ENCODE measurements around the gene MDH1. TPM values are rescaled to one million over a fixed set of nuclear protein-coding genes. Genes with fewer than 3 reads are reported as not detected.

The MDH1 gene
- total RNA-seq, 2 experiments from 2014 or later = 96.3 to 97.6 TPM

- H3K27me3 ChIP-seq (ENCODE audit: control insufficient read depth in 1 of 2, insufficient read depth in 2 of 2, low read length in 2 of 2) = no peaks in the 10 kb centered on the region
- no peak overlapping the region for H3K27ac Mint-ChIP-seq
- H3K9me3 ChIP-seq (ENCODE audit: control insufficient read depth in 1 of 2, insufficient read depth in 1 of 2, low read length in 2 of 2) = no peaks in the 10 kb centered on the region
- DNase-seq = no peak
- H3K4me3 ChIP-seq (ENCODE audit: low read length) = no peak overlapping the region
- CTCF ChIA-PET = no interaction called here
- TF ChIP-seq, protein P1, sequence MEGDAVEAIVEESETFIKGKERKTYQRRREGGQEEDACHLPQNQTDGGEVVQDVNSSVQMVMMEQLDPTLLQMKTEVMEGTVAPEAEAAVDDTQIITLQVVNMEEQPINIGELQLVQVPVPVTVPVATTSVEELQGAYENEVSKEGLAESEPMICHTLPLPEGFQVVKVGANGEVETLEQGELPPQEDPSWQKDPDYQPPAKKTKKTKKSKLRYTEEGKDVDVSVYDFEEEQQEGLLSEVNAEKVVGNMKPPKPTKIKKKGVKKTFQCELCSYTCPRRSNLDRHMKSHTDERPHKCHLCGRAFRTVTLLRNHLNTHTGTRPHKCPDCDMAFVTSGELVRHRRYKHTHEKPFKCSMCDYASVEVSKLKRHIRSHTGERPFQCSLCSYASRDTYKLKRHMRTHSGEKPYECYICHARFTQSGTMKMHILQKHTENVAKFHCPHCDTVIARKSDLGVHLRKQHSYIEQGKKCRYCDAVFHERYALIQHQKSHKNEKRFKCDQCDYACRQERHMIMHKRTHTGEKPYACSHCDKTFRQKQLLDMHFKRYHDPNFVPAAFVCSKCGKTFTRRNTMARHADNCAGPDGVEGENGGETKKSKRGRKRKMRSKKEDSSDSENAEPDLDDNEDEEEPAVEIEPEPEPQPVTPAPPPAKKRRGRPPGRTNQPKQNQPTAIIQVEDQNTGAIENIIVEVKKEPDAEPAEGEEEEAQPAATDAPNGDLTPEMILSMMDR (IDR thresholded peaks at IDR 0.05) = no peak
- H3K4me1 Mint-ChIP-seq (ENCODE audit: low read depth) = no peaks in the 10 kb centered on the region
- H3K4me1 ChIP-seq (ENCODE audit: insufficient read depth, low read length) = no peaks in the 10 kb centered on the region
- H3K36me3 ChIP-seq (ENCODE audit: insufficient read depth, low read length) = no peaks in the 10 kb centered on the region
- H3K36me3 Mint-ChIP-seq (ENCODE audit: low read depth) = no peaks in the 10 kb centered on the region
- no peaks in the 10 kb centered on the region for H3K9me3 Mint-ChIP-seq
- H3K4me3 Mint-ChIP-seq = no peak overlapping the region
- POLR2A ChIA-PET = no interaction called here
- intact Hi-C loops (cut with DNase I, micrococcal nuclease) = no loop called here
- ATAC-seq (ENCODE audit: poor library complexity) = no peak
- H3K27ac ChIP-seq (ENCODE audit: low read depth in 1 of 2, low read length in 2 of 2) = no peak overlapping the region
- H3K27me3 Mint-ChIP-seq = peaks cover 10% of the 10 kb centered on the region
These were observed 24.7 kb downstream of the MDH1 start for GRCh38 chr2:63613391-63613901.

DNA sequence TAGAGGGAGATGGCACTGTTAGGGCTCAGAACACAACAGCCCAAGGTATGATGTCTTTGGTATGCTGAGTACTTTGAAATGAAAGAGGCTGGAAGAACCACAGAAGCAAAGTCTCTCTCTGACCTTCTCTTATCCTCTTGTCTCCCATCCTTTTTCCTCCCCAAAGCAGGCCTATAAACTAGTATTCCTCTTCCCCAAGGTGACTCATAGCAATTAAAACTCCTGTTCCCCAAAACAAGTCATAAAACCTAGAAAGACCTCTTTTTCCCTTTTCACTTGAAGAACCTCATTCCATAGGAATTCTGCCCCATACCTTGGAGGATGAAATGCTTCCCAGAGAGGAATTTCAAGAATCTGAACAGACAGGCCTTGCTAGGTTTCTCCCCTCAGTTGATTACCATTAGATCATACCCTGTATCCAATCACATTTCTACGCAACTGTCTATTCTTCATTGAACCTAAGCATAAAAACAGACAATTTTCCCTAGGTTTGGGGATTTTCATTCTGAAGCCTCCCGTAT, 25.7 kb downstream of the MDH1 start:
- Histone ChIP-seq H3K27me3 (ENCODE audit: control insufficient read depth in 1 of 2, insufficient read depth in 2 of 2, low read length in 2 of 2) (no peaks in the 10 kb centered on the region), H3K36me3 (ENCODE audit: insufficient read depth, low read length) (no peaks in the 10 kb centered on the region), H3K4me1 (ENCODE audit: insufficient read depth, low read length) (no peaks in the 10 kb centered on the region), H3K27ac (ENCODE audit: low read depth in 1 of 2, low read length in 2 of 2) (no peak overlapping the region), H3K9me3 (ENCODE audit: control insufficient read depth in 1 of 2, insufficient read depth in 1 of 2, low read length in 2 of 2) (peaks cover 0 to under 1% of the 10 kb centered on the region in 2 experiments), H3K4me3 (ENCODE audit: low read length) (no peak overlapping the region)
- ChIA-PET POLR2A (no interaction called here), CTCF (no interaction called here)
- intact Hi-C loops (cut with DNase I, micrococcal nuclease) = no loop called here
- TF ChIP-seq, protein P1 (IDR thresholded peaks at IDR 0.05) = no peak
- DNase-seq (no peak), ATAC-seq (ENCODE audit: poor library complexity) (no peak)
- H3K36me3 Mint-ChIP-seq (ENCODE audit: low read depth) = no peaks in the 10 kb centered on the region
- H3K27me3 Mint-ChIP-seq = peaks cover 14% of the 10 kb centered on the region
- no peaks in the 10 kb centered on the region for H3K9me3 Mint-ChIP-seq
- H3K4me1 Mint-ChIP-seq (ENCODE audit: low read depth) = no peaks in the 10 kb centered on the region
- no peak overlapping the region for H3K27ac Mint-ChIP-seq
- H3K4me3 Mint-ChIP-seq = no peak overlapping the region

GRCh38 chr2:63614983-63615945, 26.5 kb downstream of the MDH1 start:
- no peak overlapping the region for H3K4me3 Mint-ChIP-seq
- TF ChIP-seq, protein P1 (IDR thresholded peaks at IDR 0.05) = no peak
- peaks cover 15% of the 10 kb centered on the region for H3K27me3 Mint-ChIP-seq
- Histone ChIP-seq H3K27me3 (ENCODE audit: control insufficient read depth in 1 of 2, insufficient read depth in 2 of 2, low read length in 2 of 2) (no peaks in the 10 kb centered on the region), H3K27ac (ENCODE audit: low read depth in 1 of 2, low read length in 2 of 2) (no peak overlapping the region), H3K4me3 (ENCODE audit: low read length) (no peak overlapping the region), H3K4me1 (ENCODE audit: insufficient read depth, low read length) (no peaks in the 10 kb centered on the region), H3K9me3 (ENCODE audit: control insufficient read depth in 1 of 2, insufficient read depth in 1 of 2, low read length in 2 of 2) (peaks cover 0 to 8% of the 10 kb centered on the region in 2 experiments), H3K36me3 (ENCODE audit: insufficient read depth, low read length) (no peaks in the 10 kb centered on the region)
- POLR2A ChIA-PET = no interaction called here
- no peaks in the 10 kb centered on the region for H3K36me3 Mint-ChIP-seq (ENCODE audit: low read depth)
- DNase-seq (no peak), ATAC-seq (ENCODE audit: poor library complexity) (no peak)
- intact Hi-C loops (cut with DNase I, micrococcal nuclease) = no loop called here
- H3K27ac Mint-ChIP-seq = no peak overlapping the region
- CTCF ChIA-PET = no interaction called here
- H3K4me1 Mint-ChIP-seq (ENCODE audit: low read depth) = no peaks in the 10 kb centered on the region
- no peaks in the 10 kb centered on the region for H3K9me3 Mint-ChIP-seq
